AG04450 (cell line): Measurements from ENCODE around the gene EXOC7. TPM values are rescaled to one million over a fixed set of nuclear protein-coding genes. Genes with fewer than 3 reads are reported as not detected.

Experiments
- CTCF ChIA-PET: fragments of 300-600, 350-600 bp; formaldehyde crosslinking; extraction: SDS; loops from one replicate; lab custom pipeline; 2022; ENCODE audit warnings: antibody characterized with exemption, inconsistent platforms; lab: Charles Lee
- POLR2A ChIA-PET: fragments of 350-600 bp; formaldehyde crosslinking; extraction: SDS; loops from one replicate; lab custom pipeline; 2021; ENCODE audit warnings: antibody characterized with exemption, inconsistent platforms; lab: Yijun Ruan, JAX
- DNase-seq: peaks from one replicate; pipeline ENCODE4 v3.0.0-alpha.2; 2011; ENCODE audit warnings: low read depth, low spot score
- H3K27ac ChIP-seq: one replicate; pipeline ENCODE4 v1.5.1; 2012; ENCODE audit warnings: low read depth, low read length, control low read depth
- H3K27me3 ChIP-seq: one replicate; pipeline ENCODE4 v1.6.0; 2012; ENCODE audit warnings: low read length; ENCODE audit not compliant: control insufficient read depth, insufficient read depth
- H3K4me3 ChIP-seq: 2 replicates; pipeline ENCODE4 v1.5.1; 2011; ENCODE audit warnings: mild to moderate bottlenecking, low read depth, low read length, control low read depth
- H3K9me3 ChIP-seq: 2 replicates; pipeline ENCODE4 v1.5.1; 2012; ENCODE audit warnings: low read length; ENCODE audit not compliant: control insufficient read depth, insufficient read depth
- CTCF ChIP-seq: IDR thresholded peaks from 2 replicates; pipeline ENCODE4 v1.5.1; 2011; ENCODE audit warnings: low read depth, low read length, control low read depth, inconsistent platforms
- polyA plus RNA-seq: library from polyadenylated mRNA; depleted of rRNA; stranded (reverse); fragments of >200 nt; gene quantifications from 2 replicates; pipeline ENCODE4 v1.2.3, GENCODE V29; 2011

Gene EXOC7
- polyA plus RNA-seq, 1 experiment: 97.6 TPM

- Histone ChIP-seq H3K27me3 (peaks cover 98% of the 10 kb centered on the region), H3K4me3 (no peak overlapping the region), H3K9me3 (peaks cover 3% of the 10 kb centered on the region; the same call in 1 of the 2 replicates), H3K27ac (no peak overlapping the region)
- ChIA-PET POLR2A (no interaction called here), CTCF (no interaction called here)
- DNase-seq: no peak
- TF ChIP-seq CTCF: no peak
Measured at GRCh38 chr17:76135810-76136188, 32.2 kb upstream of the EXOC7 start.

GRCh38 chr17:76134911-76135809 is 31.6 kb upstream of the EXOC7 start:
- H3K27me3 ChIP-seq: peaks cover 96% of the 10 kb centered on the region
- DNase-seq: no peak
- CTCF ChIA-PET: interaction anchor here (1.0 kb wide), 1 partner anchor 144 kb away, joined by 3 read pairs; no protein-coding TSS in a partner anchor
- no peak for TF ChIP-seq CTCF
- peaks cover 3% of the 10 kb centered on the region; the same call in 1 of the 2 replicates for H3K9me3 ChIP-seq
- POLR2A ChIA-PET: no interaction called here
- H3K27ac ChIP-seq: no peak overlapping the region
- H3K4me3 ChIP-seq: no peak overlapping the region

GRCh38 chr17:76132574-76133338 is 29.2 kb upstream of the EXOC7 start:
- TF ChIP-seq CTCF: no peak
- H3K9me3 ChIP-seq: no peaks in the 10 kb centered on the region; the same call in 1 of the 2 replicates
- H3K4me3 ChIP-seq: no peak overlapping the region
- POLR2A ChIA-PET: no interaction called here
- DNase-seq: no peak
- H3K27me3 ChIP-seq: peaks cover 82% of the 10 kb centered on the region
- CTCF ChIA-PET: interaction anchor here (0.7 to 1.2 kb wide), 4 partner anchors 9 to 147 kb away, joined by 3 read pairs; no protein-coding TSS in a partner anchor
- H3K27ac ChIP-seq: no peak overlapping the region

- POLR2A ChIA-PET: no interaction called here
- Histone ChIP-seq H3K27me3 (peaks cover 77% of the 10 kb centered on the region), H3K4me3 (no peak overlapping the region), H3K27ac (no peak overlapping the region), H3K9me3 (no peaks in the 10 kb centered on the region; the same call in 1 of the 2 replicates)
- no peak for TF ChIP-seq CTCF
- no peak for DNase-seq
- CTCF ChIA-PET: interaction anchor here (1.0 kb wide), 1 partner anchor 147 kb away, joined by 3 read pairs; no protein-coding TSS in a partner anchor
Measured at GRCh38 chr17:76131692-76132573, 28.3 kb upstream of the EXOC7 start.
